Panc1 (cell line): ENCODE measurements around the gene CSF1. TPM values are rescaled to one million over a fixed set of nuclear protein-coding genes. Genes with fewer than 3 reads are reported as not detected.

Experiments used
- ATAC-seq: fragments of 200-7000 bp; cut with Tn5 transposase; 2 replicates; pipeline ENCODE4 v1.9.1; 2020; ENCODE audit warnings: mild to moderate bottlenecking, moderate library complexity
- BruUV-seq: library from RNA; stranded (reverse); fragments of 400-500 nt; replicated peaks from 2 replicates; lab custom pipeline; 2021; lab: Mats Ljungman, UMichigan
- CTCF ChIA-PET: fragments of 300-600 bp; sonication (Branson Sonifier 250); formaldehyde crosslinking; loops from one replicate; lab custom pipeline; 2022; ENCODE audit warnings: antibody characterized with exemption; lab: Charles Lee
- POLR2A ChIA-PET: fragments of 300-600 bp; sonication (Branson Sonifier 250); formaldehyde crosslinking; loops from one replicate; lab custom pipeline; 2022; ENCODE audit warnings: antibody characterized with exemption; lab: Charles Lee
- DNase-seq: peaks from one replicate; pipeline ENCODE4 v3.0.0-alpha.2; 2010; ENCODE audit warnings: low read depth, low spot score
- H3K27ac ChIP-seq: 2 replicates; pipeline ENCODE4 v1.5.1; 2011; ENCODE audit warnings: mild to moderate bottlenecking, low read length, inconsistent platforms
- H3K27me3 ChIP-seq: fragments of 200-500 bp; sonication (Bioruptor generic); 2 replicates; pipeline ENCODE4 v1.6.0; 2014; ENCODE audit warnings: low read length, inconsistent platforms; ENCODE audit not compliant: control insufficient read depth, insufficient read depth
- H3K36me3 ChIP-seq: fragments of 200-500 bp; sonication (Bioruptor generic); 2 replicates; pipeline ENCODE4 v1.5.1; 2014; ENCODE audit warnings: inconsistent platforms, mild to moderate bottlenecking, low read length, moderate library complexity; ENCODE audit not compliant: control insufficient read depth, insufficient read depth
- H3K4me1 ChIP-seq: 2 replicates; pipeline ENCODE4 v1.5.1; 2011; ENCODE audit warnings: inconsistent platforms, mild to moderate bottlenecking, low read length, moderate library complexity; ENCODE audit not compliant: control insufficient read depth, insufficient read depth
- H3K4me3 ChIP-seq, 2 experiments: 2 replicates each; pipeline ENCODE4 v1.5.1; 2011 to 2012; ENCODE audit warnings: low read depth in 2 of 2, low read length in 2 of 2, mild to moderate bottlenecking in 2 of 2, inconsistent platforms in 1 of 2, moderate library complexity in 1 of 2
- H3K9me3 ChIP-seq: fragments of 200-500 bp; sonication (Bioruptor generic); 2 replicates; pipeline ENCODE4 v1.5.1; 2014; ENCODE audit warnings: low read depth, mild to moderate bottlenecking, inconsistent platforms, low read length, moderate library complexity; ENCODE audit not compliant: control insufficient read depth, insufficient read depth
- CTCF ChIP-seq: fragments of 450-650 bp; IDR thresholded peaks from 2 replicates; pipeline ENCODE4 v1.5.1; 2017; ENCODE audit warnings: mild to moderate bottlenecking
- POLR2AphosphoS5 ChIP-seq: IDR thresholded peaks from 2 replicates; pipeline ENCODE4 v1.6.1; 2012; ENCODE audit warnings: mild to moderate bottlenecking, low read depth, low read length, moderate library complexity
- REST ChIP-seq, 2 experiments: IDR thresholded peaks; 2 replicates each; pipeline ENCODE4 v1.6.1; 2011 to 2012; ENCODE audit warnings: low read depth in 2 of 2, control low read depth in 1 of 2, low read length in 1 of 2, mild to moderate bottlenecking in 1 of 2, moderate library complexity in 1 of 2; ENCODE audit not compliant: insufficient read depth in 1 of 2
- SIN3A ChIP-seq: IDR thresholded peaks from 2 replicates; pipeline ENCODE4 v1.6.1; 2012; ENCODE audit warnings: low read depth, mild to moderate bottlenecking, low read length, moderate library complexity, borderline replicate concordance; ENCODE audit not compliant: insufficient read depth
- TCF7L2 ChIP-seq: IDR thresholded peaks from 2 replicates; pipeline ENCODE4 v1.6.1; 2011; ENCODE audit warnings: mild to moderate bottlenecking, low read depth, low read length, inconsistent platforms
- in situ Hi-C: cut with HindIII; loops from 2 replicates; pipeline ENCODE4 v1.10.0; 2016; ENCODE audit warnings: low sequenced_read_pairs, low pct_unique_long_range_greater_than_20kb
- intact Hi-C: fragments of 100-400 bp; cut with micrococcal nuclease; formaldehyde crosslinking; loops from one replicate; pipeline ENCODE4 v1.10.0; 2022; ENCODE audit not compliant: unreplicated experiment
- total RNA-seq: library from RNA; stranded (reverse); gene quantifications from one replicate; pipeline ENCODE4 v1.2.1, GENCODE V29; 2021; ENCODE audit not compliant: unreplicated experiment

CSF1 gene
- total RNA-seq, 1 experiment from 2014 or later = 217 TPM

- Histone ChIP-seq H3K4me1 (peaks cover 13% of the 10 kb centered on the region; the same call in 1 of the 2 replicates), H3K36me3 (no peaks in the 10 kb centered on the region), H3K4me3 (no peak overlapping the region), H3K27ac (peak overlapping the region; percentile 52), H3K9me3 (no peaks in the 10 kb centered on the region), H3K27me3 (no peaks in the 10 kb centered on the region)
- ATAC-seq = no peak
- ChIA-PET POLR2A (no interaction called here), CTCF (no interaction called here)
- BruUV-seq = no TSS peak
- intact Hi-C loops (no loop called here), in situ Hi-C loops (no loop called here)
- TF ChIP-seq TCF7L2 = no peak
- no peak for TF ChIP-seq CTCF
- TF ChIP-seq POLR2AphosphoS5 = no peak
- TF ChIP-seq SIN3A = no peak
- TF ChIP-seq REST (IDR thresholded peaks at IDR 0.05; ENCODE audit: insufficient read depth in 1 of 2, low read depth in 2 of 2, low read length in 1 of 2) = no peak
- no peak for DNase-seq
Measured at GRCh38 chr1:109894823-109895719, 15.6 kb upstream of the CSF1 start.

GRCh38 chr1:109895720-109896504, 14.7 kb upstream of the CSF1 start:
- no peaks in the 10 kb centered on the region for H3K27me3 ChIP-seq
- in situ Hi-C loops = no loop called here
- no peaks in the 10 kb centered on the region for H3K36me3 ChIP-seq
- peaks cover 13% of the 10 kb centered on the region; the same call in 1 of the 2 replicates for H3K4me1 ChIP-seq
- no TSS peak for BruUV-seq
- POLR2A ChIA-PET = interaction anchor here (0.6 kb wide), 1 partner anchor 19 kb away, joined by 3 read pairs; no protein-coding TSS in a partner anchor
- CTCF ChIA-PET = no interaction called here
- TF ChIP-seq CTCF (no peak), TCF7L2 (peak; percentile 50; the same call in 1 of the 2 replicates), REST (IDR thresholded peaks at IDR 0.05; ENCODE audit: insufficient read depth in 1 of 2, low read depth in 2 of 2, low read length in 1 of 2) (no peak)
- no peak for DNase-seq
- H3K4me3 ChIP-seq = no peak overlapping the region
- H3K9me3 ChIP-seq = no peaks in the 10 kb centered on the region
- H3K27ac ChIP-seq = peak overlapping the region; percentile 52
- ATAC-seq = peak; percentile 59; the same call in 1 of the 2 replicates
- intact Hi-C loops = no loop called here
